Measurements from ENCODE around the gene DTX4. TPM values are rescaled to one million over a fixed set of nuclear protein-coding genes. Genes with fewer than 3 reads are reported as not detected.

Gene DTX4
- total and polyA plus RNA-seq, 2 of the 4 experiments (the other 2 are of a cell fraction), result 2.7 to 3.0 TPM

DNA sequence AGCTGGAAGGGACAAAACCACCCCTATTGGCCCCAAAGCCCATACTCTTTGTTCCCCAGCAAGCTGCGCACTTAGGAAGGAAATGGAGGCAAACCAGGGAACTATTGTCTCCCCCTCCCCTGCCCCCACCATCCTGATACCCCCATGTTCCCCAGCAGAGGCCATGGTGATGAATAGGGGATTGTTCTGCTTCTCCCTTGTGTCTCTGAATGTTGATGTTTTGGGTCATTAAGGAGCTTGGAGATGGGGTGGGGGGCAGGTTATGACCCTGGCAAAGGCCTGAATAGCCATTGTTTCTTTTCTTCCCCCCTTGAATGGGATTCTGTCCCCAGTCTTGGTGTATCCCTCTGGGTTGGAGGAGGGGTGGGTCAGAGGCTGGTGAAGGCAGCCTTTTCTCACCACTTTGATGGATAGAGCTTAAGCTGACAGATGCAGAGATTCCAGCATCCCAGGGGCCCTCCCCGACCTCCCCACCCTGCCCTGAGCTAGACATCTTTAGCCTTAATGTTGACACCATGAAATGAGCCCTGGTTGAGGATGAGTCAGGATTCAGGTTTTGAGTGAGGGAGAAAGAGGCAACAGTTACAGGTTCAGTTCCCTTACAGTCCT lies 8.3 kb downstream of the DTX4 start:
- Histone ChIP-seq H3K23ac (ENCODE audit: low read depth, low read length) (no peak overlapping the region), H3K18ac (ENCODE audit: low read depth, low read length) (no peak overlapping the region), H2AK9ac (replicated peaks; ENCODE audit: low read depth, low read length, poor library complexity) (no peak overlapping the region), H3K27ac (ENCODE audit: insufficient read depth, low read length) (no peak overlapping the region), H2BK15ac (ENCODE audit: low read depth, low read length) (no peak overlapping the region), H3K56ac (ENCODE audit: extremely low read depth, insufficient read depth, low read length) (no peak overlapping the region), H3K4me3 (ENCODE audit: insufficient read depth, low read depth, low read length) (no peak overlapping the region), H2AK5ac (ENCODE audit: low read depth, low read length) (no peak overlapping the region), H3K27me3 (ENCODE audit: control insufficient read depth, insufficient read depth, low read length) (no peaks in the 10 kb centered on the region), H3K4me2 (ENCODE audit: low read depth, low read length) (no peak overlapping the region), H3K36me3 (ENCODE audit: control insufficient read depth, insufficient read depth, low read length) (peaks cover 21% of the 10 kb centered on the region), H4K5ac (ENCODE audit: low read depth, low read length) (no peak overlapping the region), H3K9me3 (ENCODE audit: control insufficient read depth, insufficient read depth, low read length) (no peaks in the 10 kb centered on the region), H4K91ac (ENCODE audit: insufficient read depth, low read depth, low read length) (no peak overlapping the region), H2BK5ac (ENCODE audit: low read depth, low read length, poor library complexity, severe bottlenecking) (no peak overlapping the region), H3K79me1 (ENCODE audit: low read depth in 1 of 2, low read length in 2 of 2) (peaks cover 0 to 3% of the 10 kb centered on the region in 2 experiments; a peak in 2 of 4 replicates), H3K9me1 (ENCODE audit: insufficient read depth, low read length) (peaks cover 6% of the 10 kb centered on the region; the same call in 1 of the 2 replicates), H3K4ac (ENCODE audit: low read depth, low read length) (no peak overlapping the region), H4K20me1 (ENCODE audit: insufficient read depth, low read length) (no peaks in the 10 kb centered on the region), H3K4me1 (ENCODE audit: control insufficient read depth, insufficient read depth, low read length) (peaks cover 8% of the 10 kb centered on the region; the same call in 1 of the 2 replicates), H2AFZ (replicated peaks; ENCODE audit: low read length, poor library complexity) (no peak overlapping the region), H2BK20ac (ENCODE audit: low read depth, low read length) (no peak overlapping the region), H4K8ac (ENCODE audit: low read depth in 2 of 2, low read length in 2 of 2) (no peak overlapping the region), H2BK120ac (ENCODE audit: low read depth, low read length) (no peak overlapping the region), H3K14ac (replicated peaks; ENCODE audit: low read depth, low read length) (no peak overlapping the region), H3K9ac (ENCODE audit: low read depth, low read length) (no peak overlapping the region)
- WGBS, 2 experiments (ENCODE audit: extremely low coverage in 2 of 2, insufficient read length in 1 of 2), result no CpG with 5 or more reads among the region's 2 CpGs
- DNase-seq, result no peak
- ChIA-PET POLR2A (ENCODE audit: unreplicated experiment) (no interaction called here), CTCF (no interaction called here)
- ATAC-seq (ENCODE audit: low read depth), result no peak
- no peak for TF ChIP-seq CHD1 (IDR thresholded peaks at IDR 0.05; ENCODE audit: low read depth, low read length)
- TF ChIP-seq RFX5 (IDR thresholded peaks at IDR 0.05; ENCODE audit: low read depth, low read length), result no peak
- TF ChIP-seq, protein P1, sequence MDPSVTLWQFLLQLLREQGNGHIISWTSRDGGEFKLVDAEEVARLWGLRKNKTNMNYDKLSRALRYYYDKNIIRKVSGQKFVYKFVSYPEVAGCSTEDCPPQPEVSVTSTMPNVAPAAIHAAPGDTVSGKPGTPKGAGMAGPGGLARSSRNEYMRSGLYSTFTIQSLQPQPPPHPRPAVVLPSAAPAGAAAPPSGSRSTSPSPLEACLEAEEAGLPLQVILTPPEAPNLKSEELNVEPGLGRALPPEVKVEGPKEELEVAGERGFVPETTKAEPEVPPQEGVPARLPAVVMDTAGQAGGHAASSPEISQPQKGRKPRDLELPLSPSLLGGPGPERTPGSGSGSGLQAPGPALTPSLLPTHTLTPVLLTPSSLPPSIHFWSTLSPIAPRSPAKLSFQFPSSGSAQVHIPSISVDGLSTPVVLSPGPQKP (IDR thresholded peaks at IDR 0.05; ENCODE audit: borderline replicate concordance, low read depth, low read length), result no peak
- no peak for TF ChIP-seq POLR2A (IDR thresholded peaks at IDR 0.05; ENCODE audit: low read depth, low read length)
- TF ChIP-seq RCOR1 (IDR thresholded peaks at IDR 0.05; ENCODE audit: insufficient replicate concordance, low read length), result no peak
- no peak for TF ChIP-seq CEBPB (IDR thresholded peaks at IDR 0.05; ENCODE audit: low read depth, low read length)
- no peak for TF ChIP-seq CTCF (conservative IDR thresholded peaks at IDR 0.05; ENCODE audit: low read depth, low read length)
- no peak for TF ChIP-seq BHLHE40 (IDR thresholded peaks at IDR 0.05; ENCODE audit: low read depth, low read length)
- TF ChIP-seq NFE2L2 (IDR thresholded peaks at IDR 0.05; ENCODE audit: low read depth, low read length), result no peak
- no peak for TF ChIP-seq SMC3 (IDR thresholded peaks at IDR 0.05; ENCODE audit: low read depth, low read length)
- TF ChIP-seq, protein P2, sequence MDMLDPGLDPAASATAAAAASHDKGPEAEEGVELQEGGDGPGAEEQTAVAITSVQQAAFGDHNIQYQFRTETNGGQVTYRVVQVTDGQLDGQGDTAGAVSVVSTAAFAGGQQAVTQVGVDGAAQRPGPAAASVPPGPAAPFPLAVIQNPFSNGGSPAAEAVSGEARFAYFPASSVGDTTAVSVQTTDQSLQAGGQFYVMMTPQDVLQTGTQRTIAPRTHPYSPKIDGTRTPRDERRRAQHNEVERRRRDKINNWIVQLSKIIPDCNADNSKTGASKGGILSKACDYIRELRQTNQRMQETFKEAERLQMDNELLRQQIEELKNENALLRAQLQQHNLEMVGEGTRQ (IDR thresholded peaks at IDR 0.05; ENCODE audit: low read depth, low read length), result no peak
- no peak for TF ChIP-seq MXI1 (IDR thresholded peaks at IDR 0.05; ENCODE audit: borderline replicate concordance, low read depth, low read length)
- TF ChIP-seq FOS (IDR thresholded peaks at IDR 0.05; ENCODE audit: low read depth, low read length), result no peak
- no peak for TF ChIP-seq RAD21 (IDR thresholded peaks at IDR 0.05; ENCODE audit: low read length)
- TF ChIP-seq MAZ (IDR thresholded peaks at IDR 0.05; ENCODE audit: borderline replicate concordance, low read depth, low read length), result no peak
- TF ChIP-seq MAFK (IDR thresholded peaks at IDR 0.05; ENCODE audit: low read depth, low read length), result no peak
- intact Hi-C loops (cut with micrococcal nuclease), result no loop called here
- dilution Hi-C loops (cut with HindIII; ENCODE audit: low sequenced_read_pairs, unreplicated experiment), result no loop called here
- in situ Hi-C loops (cut with MboI; ENCODE audit: low sequenced_read_pairs), result no loop called here
- no TSS peak for BruUV-seq (replicated peaks)
